ENCODE measurements around the gene BAAT. TPM values are rescaled to one million over a fixed set of nuclear protein-coding genes. Genes with fewer than 3 reads are reported as not detected.
A peak's percentile ranks its signal among the peaks of the same experiment; 100 is the strongest.

Gene BAAT
- total RNA-seq, 2 donors from 2014 or later = 0.30 TPM; not detected in 1

DNA sequence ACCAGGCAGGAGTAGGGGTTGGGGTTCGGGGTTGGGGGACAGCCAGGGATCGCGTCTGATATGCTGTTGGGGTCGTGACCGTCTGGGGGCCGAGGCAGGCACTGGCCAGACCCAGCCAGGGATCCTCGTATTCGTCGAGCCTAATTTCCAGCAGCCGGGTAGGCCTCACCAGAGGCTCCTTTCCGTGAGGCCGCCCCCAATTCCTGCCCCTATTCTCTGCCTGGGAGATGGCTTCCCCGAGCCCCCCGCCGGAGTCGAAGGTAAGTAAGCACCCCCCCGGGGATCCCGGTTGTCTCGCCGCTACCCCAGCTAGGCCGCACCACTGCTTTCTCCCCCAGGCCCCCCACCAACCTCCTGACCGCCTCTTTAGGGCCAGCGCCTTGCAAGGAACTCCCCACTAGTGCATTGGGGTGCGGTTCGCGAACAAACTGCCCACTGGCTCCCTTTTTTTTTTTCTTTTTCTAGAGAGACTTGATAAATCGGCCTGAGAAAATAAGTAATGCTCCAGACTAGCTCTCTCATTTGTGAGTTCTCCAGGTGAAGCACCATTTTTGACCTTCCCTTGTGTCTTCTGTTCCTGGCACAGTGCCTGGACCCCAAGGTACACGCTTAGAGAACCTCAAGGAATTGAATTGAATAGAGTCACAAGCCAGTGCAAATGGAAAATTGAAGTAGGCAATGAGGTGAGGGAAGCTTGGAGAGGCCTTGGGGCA is 14.3 kb upstream of the BAAT start:
- DNase-seq = peak; percentile 26
- intact Hi-C loops (cut with DNase I) = loop anchor here (10.0 kb wide), 1 partner anchor 684 kb away; no protein-coding TSS in a partner anchor
- H3K9ac ChIP-seq (ENCODE audit: low read depth in 2 of 2, low read length in 2 of 2) = peak overlapping the region; percentile 78 to 91
- peaks cover 23% of the 10 kb centered on the region for H3K36me3 ChIP-seq
- H3K27me3 ChIP-seq = no peaks in the 10 kb centered on the region
- no peaks in the 10 kb centered on the region for H3K4me1 ChIP-seq
- H3K27ac ChIP-seq = peak overlapping the region; percentile 73
- no peaks in the 10 kb centered on the region for H3K9me3 ChIP-seq
- H3K4me3 ChIP-seq = peak overlapping the region; percentile 66
- TF ChIP-seq, protein P1, sequence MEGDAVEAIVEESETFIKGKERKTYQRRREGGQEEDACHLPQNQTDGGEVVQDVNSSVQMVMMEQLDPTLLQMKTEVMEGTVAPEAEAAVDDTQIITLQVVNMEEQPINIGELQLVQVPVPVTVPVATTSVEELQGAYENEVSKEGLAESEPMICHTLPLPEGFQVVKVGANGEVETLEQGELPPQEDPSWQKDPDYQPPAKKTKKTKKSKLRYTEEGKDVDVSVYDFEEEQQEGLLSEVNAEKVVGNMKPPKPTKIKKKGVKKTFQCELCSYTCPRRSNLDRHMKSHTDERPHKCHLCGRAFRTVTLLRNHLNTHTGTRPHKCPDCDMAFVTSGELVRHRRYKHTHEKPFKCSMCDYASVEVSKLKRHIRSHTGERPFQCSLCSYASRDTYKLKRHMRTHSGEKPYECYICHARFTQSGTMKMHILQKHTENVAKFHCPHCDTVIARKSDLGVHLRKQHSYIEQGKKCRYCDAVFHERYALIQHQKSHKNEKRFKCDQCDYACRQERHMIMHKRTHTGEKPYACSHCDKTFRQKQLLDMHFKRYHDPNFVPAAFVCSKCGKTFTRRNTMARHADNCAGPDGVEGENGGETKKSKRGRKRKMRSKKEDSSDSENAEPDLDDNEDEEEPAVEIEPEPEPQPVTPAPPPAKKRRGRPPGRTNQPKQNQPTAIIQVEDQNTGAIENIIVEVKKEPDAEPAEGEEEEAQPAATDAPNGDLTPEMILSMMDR (IDR thresholded peaks at IDR 0.05) = no peak

DNA sequence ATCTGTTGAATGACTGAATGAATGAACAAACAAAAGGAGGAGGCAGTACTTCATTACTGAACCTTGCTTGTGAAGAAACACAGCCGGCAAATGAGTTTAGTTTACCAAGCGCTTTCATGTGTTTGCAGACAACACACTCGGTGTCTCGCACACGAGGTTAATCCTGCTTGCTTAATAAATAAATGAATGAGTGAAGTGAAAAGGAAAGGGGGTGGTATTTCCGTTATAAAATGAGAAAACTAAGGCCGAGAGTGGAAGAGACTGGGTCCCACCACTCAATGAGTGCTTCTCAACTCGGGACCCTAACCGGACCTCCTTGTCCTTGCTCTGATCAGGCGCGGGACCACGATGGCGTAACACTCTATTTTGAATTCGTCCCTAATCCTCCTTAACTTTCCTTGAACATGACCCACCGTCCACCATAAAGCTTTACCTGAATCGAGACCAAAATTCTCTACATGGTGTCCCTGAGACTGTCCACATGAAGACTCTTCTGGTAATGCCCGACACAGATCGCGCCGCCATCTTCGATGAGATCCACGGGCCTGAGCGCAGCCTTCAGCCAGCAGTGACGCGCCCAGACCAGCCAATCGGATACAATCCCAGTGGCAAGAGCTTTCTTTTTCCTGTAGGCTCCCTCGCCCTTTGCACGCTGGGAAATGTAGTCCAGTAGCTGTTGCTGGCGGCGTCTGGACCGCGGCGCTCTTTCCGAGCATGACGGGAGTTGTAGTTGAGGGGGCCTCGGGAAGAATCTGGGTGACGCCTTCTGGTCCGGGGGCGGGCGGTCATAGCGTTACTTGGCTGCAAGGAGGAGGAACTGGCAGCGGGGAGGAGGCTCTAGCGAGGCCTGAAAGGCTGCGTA is 13.5 kb upstream of the BAAT start, which contains the start of the genes MRPL50 and ZNF189:
Gene MRPL50 (minus strand): TSS at position 551 of the 862 bp plus-strand sequence. CDS start 26 bp downstream, at position 525.
Gene ZNF189 (plus strand): TSS at position 784 of the 862 bp plus-strand sequence. CDS start 306 bp downstream, outside the sequence.
- Histone ChIP-seq H3K27me3 (no peaks in the 10 kb centered on the region), H3K4me1 (no peaks in the 10 kb centered on the region), H3K9me3 (no peaks in the 10 kb centered on the region), H3K9ac (ENCODE audit: low read depth in 2 of 2, low read length in 2 of 2) (peak within 1 kb of the TSS; percentile 78 to 91), H3K36me3 (peaks cover 15% of the 10 kb centered on the region), H3K4me3 (peak within 1 kb of the TSS; percentile 66), H3K27ac (peak within 1 kb of the TSS; percentile 73)
- peak; percentile 99 for DNase-seq
- TF ChIP-seq, protein P1 (IDR thresholded peaks at IDR 0.05) = no peak
- intact Hi-C loops (cut with DNase I) = loop anchor here (10.0 kb wide), 1 partner anchor 683 kb away; no protein-coding TSS in a partner anchor

DNA sequence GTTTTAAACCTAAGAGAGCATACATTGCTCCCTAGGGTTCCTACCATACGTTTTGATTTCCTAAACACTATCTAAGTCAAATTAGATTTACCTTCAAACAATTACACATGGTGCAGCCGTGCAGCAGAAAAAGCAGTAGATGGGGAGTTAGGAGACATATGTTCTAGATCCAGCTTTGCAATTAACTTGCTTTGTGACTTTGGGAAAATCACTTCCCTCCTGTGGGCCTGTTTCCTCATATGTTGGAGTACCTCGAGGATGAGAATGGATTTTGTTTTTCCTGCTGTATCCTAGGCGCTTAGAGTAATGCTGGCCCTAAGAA is 12.9 kb upstream of the BAAT start:
- H3K27me3 ChIP-seq = no peaks in the 10 kb centered on the region
- H3K36me3 ChIP-seq = peaks cover 15% of the 10 kb centered on the region
- H3K4me3 ChIP-seq = peak overlapping the region; percentile 66
- TF ChIP-seq, protein P1 (IDR thresholded peaks at IDR 0.05) = no peak
- intact Hi-C loops (cut with DNase I) = loop anchor here (10.0 kb wide), 1 partner anchor 683 kb away; no protein-coding TSS in a partner anchor
- no peaks in the 10 kb centered on the region for H3K9me3 ChIP-seq
- no peaks in the 10 kb centered on the region for H3K4me1 ChIP-seq
- DNase-seq = no peak
- peak overlapping the region; percentile 73 for H3K27ac ChIP-seq
- peak overlapping the region in 1 of 2 donors; percentile 69 for H3K9ac ChIP-seq (ENCODE audit: low read depth in 2 of 2, low read length in 2 of 2)

DNA sequence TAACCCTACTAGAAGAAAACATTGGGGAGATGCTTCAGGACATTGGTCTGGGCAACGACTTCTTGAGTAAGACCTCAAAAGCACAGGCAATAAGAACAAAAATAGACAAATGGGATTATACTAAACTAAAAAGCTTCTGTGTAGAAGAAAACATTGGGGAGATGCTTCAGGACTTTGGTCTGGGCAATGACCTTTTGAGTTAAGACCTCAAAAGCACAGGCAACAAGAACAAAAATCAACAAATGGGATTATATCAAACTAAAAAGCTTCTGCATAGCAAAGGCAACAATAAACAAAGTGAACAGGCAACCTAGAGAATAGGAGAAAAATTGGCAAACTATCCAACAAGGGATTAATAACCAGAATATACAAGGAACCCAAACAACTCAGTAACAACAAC is 9.9 kb upstream of the BAAT start:
- intact Hi-C loops (cut with DNase I) = loop anchor here (10.0 kb wide), 1 partner anchor 680 kb away; no protein-coding TSS in a partner anchor
- no peaks in the 10 kb centered on the region for H3K9me3 ChIP-seq
- H3K36me3 ChIP-seq = no peaks in the 10 kb centered on the region
- DNase-seq = no peak
- no peak overlapping the region for H3K9ac ChIP-seq (ENCODE audit: low read depth in 2 of 2, low read length in 2 of 2)
- no peaks in the 10 kb centered on the region for H3K27me3 ChIP-seq
- H3K4me1 ChIP-seq = no peaks in the 10 kb centered on the region
- TF ChIP-seq, protein P1 (IDR thresholded peaks at IDR 0.05) = no peak
- no peak overlapping the region for H3K27ac ChIP-seq
- H3K4me3 ChIP-seq = no peak overlapping the region

DNA sequence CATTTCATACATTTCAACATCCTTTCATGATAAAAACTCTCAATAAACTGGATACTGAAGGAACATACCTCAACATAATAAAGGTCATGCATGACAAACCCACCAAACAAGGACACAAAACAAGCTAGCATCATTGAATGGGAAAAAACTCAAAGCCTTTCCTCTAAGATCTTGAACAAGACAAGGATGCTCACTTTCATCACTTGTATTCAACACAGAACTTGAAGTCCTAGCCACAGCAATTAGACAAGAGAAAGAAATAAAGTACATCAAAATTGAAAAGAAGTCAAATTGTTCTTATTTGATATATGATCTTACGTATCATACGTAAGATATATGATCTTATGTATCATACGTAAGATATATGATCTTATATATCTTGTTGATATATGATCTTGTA is 8.3 kb upstream of the BAAT start:
- Histone ChIP-seq H3K4me3 (no peak overlapping the region), H3K27ac (no peak overlapping the region), H3K4me1 (no peaks in the 10 kb centered on the region), H3K9me3 (no peaks in the 10 kb centered on the region), H3K36me3 (no peaks in the 10 kb centered on the region), H3K27me3 (no peaks in the 10 kb centered on the region), H3K9ac (ENCODE audit: low read depth in 2 of 2, low read length in 2 of 2) (no peak overlapping the region)
- TF ChIP-seq, protein P1 (IDR thresholded peaks at IDR 0.05) = no peak
- no peak for DNase-seq
- intact Hi-C loops (cut with DNase I) = loop anchor here (10.0 kb wide), 1 partner anchor 678 kb away; no protein-coding TSS in a partner anchor

Data from colonic mucosa (tissue), 4 donors.